ENCODE results near the gene OR6Q1.

The OR6Q1 gene

DNA sequence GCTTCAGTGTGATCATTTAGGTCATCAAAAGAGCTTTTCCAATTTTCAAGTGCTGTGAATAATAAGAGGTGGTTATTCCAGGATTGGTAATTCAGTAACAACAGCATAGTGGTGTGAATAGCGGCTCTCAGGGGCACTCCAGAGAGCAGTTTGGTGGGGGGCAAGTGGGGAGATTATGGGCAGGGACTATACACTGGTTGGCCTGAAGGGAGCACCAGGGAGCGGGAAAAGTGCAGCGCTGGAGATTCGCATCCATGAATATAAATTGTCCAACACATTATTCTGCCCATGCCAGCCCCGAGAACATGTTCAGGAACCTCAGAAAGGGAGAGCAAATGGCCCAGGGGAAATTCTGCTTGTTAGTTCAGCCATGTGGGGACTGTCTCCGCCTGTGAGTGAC is 37.9 kb downstream of the OR6Q1 start:
- TF ChIP-seq, protein P1, sequence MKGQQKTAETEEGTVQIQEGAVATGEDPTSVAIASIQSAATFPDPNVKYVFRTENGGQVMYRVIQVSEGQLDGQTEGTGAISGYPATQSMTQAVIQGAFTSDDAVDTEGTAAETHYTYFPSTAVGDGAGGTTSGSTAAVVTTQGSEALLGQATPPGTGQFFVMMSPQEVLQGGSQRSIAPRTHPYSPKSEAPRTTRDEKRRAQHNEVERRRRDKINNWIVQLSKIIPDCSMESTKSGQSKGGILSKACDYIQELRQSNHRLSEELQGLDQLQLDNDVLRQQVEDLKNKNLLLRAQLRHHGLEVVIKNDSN (IDR thresholded peaks at IDR 0.05) = no peak
- TF ChIP-seq, protein P2, sequence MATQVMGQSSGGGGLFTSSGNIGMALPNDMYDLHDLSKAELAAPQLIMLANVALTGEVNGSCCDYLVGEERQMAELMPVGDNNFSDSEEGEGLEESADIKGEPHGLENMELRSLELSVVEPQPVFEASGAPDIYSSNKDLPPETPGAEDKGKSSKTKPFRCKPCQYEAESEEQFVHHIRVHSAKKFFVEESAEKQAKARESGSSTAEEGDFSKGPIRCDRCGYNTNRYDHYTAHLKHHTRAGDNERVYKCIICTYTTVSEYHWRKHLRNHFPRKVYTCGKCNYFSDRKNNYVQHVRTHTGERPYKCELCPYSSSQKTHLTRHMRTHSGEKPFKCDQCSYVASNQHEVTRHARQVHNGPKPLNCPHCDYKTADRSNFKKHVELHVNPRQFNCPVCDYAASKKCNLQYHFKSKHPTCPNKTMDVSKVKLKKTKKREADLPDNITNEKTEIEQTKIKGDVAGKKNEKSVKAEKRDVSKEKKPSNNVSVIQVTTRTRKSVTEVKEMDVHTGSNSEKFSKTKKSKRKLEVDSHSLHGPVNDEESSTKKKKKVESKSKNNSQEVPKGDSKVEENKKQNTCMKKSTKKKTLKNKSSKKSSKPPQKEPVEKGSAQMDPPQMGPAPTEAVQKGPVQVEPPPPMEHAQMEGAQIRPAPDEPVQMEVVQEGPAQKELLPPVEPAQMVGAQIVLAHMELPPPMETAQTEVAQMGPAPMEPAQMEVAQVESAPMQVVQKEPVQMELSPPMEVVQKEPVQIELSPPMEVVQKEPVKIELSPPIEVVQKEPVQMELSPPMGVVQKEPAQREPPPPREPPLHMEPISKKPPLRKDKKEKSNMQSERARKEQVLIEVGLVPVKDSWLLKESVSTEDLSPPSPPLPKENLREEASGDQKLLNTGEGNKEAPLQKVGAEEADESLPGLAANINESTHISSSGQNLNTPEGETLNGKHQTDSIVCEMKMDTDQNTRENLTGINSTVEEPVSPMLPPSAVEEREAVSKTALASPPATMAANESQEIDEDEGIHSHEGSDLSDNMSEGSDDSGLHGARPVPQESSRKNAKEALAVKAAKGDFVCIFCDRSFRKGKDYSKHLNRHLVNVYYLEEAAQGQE (IDR thresholded peaks at IDR 0.05; ENCODE audit: low read depth) = no peak
- TF ChIP-seq RAD21 (IDR thresholded peaks at IDR 0.05; ENCODE audit: low read depth) = no peak

DNA sequence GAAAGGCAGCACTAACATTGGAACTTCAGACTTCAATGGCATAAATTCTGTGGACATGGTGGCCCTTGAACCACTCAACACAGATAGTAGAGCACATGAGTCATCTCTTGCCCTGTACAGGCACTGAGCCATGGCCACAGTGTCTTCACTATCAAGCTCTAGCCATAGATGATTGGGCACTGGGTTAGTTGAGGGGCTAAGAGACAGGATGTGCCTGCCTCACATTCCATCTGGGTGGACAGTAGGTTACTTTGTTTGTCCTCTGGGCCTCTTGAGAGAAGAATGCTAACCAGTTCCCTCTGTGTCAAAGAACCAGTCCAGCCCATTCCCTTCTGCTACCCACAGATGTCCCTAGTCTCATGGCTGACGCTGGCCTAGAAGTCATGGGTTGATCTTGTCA is 39.8 kb downstream of the OR6Q1 start:
- no peak for TF ChIP-seq TAF1 (IDR thresholded peaks at IDR 0.05; ENCODE audit: low read depth)
- no peak for TF ChIP-seq EP300 (IDR thresholded peaks at IDR 0.05; ENCODE audit: borderline replicate concordance)
- TF ChIP-seq YY1 (IDR thresholded peaks at IDR 0.05; ENCODE audit: low read depth) = no peak

DNA sequence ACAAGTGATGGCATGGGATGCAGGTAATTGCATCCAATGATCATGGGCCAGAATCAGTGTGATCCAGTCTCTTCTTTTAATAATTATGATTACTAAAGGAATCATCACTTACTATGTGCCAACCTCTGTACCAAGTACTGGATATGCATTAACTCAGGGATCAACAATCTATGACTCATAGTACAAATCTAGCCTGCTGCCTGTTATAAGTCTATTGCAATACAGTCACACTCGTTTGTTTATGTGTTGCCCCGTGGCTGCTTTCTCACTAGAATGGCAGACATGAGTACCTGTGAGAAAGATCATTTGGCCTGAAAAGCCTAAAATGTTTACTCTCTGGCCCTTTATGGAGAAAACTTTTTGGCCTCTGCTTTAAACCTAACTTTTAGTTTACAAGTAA is 45.0 kb downstream of the OR6Q1 start:
- TF ChIP-seq YY1 (IDR thresholded peaks at IDR 0.05; ENCODE audit: low read depth) (no peak), RAD21 (IDR thresholded peaks at IDR 0.05; ENCODE audit: low read depth) (no peak), CREB1 (IDR thresholded peaks at IDR 0.05; ENCODE audit: low read depth) (no peak), TCF12 (IDR thresholded peaks at IDR 0.05; ENCODE audit: low read depth) (no peak), FOXM1 (IDR thresholded peaks at IDR 0.05; ENCODE audit: borderline replicate concordance, low read depth) (no peak), EP300 (IDR thresholded peaks at IDR 0.05; ENCODE audit: borderline replicate concordance) (no peak), TEAD4 (IDR thresholded peaks at IDR 0.05) (no peak), TAF1 (IDR thresholded peaks at IDR 0.05; ENCODE audit: low read depth) (no peak), CEBPB (IDR thresholded peaks at IDR 0.05) (no peak), ZBTB7A (IDR thresholded peaks at IDR 0.05; ENCODE audit: low read depth) (no peak), NFIC (IDR thresholded peaks at IDR 0.05) (no peak)
- TF ChIP-seq, protein P1 (IDR thresholded peaks at IDR 0.05) = no peak
- TF ChIP-seq, protein P3, sequence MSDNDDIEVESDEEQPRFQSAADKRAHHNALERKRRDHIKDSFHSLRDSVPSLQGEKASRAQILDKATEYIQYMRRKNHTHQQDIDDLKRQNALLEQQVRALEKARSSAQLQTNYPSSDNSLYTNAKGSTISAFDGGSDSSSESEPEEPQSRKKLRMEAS (IDR thresholded peaks at IDR 0.05) = no peak

Data from Ishikawa (cell line).